GM21723 (cell line): Measurements from ENCODE around the gene CBY1.

Source experiments
- ATAC-seq: cut with Tn5 transposase; IDR thresholded peaks from one replicate; pipeline ENCODE4 v1.9.1; 2021; ENCODE audit warnings: mild to moderate bottlenecking, moderate library complexity; ENCODE audit not compliant: unreplicated experiment

Gene CBY1

DNA sequence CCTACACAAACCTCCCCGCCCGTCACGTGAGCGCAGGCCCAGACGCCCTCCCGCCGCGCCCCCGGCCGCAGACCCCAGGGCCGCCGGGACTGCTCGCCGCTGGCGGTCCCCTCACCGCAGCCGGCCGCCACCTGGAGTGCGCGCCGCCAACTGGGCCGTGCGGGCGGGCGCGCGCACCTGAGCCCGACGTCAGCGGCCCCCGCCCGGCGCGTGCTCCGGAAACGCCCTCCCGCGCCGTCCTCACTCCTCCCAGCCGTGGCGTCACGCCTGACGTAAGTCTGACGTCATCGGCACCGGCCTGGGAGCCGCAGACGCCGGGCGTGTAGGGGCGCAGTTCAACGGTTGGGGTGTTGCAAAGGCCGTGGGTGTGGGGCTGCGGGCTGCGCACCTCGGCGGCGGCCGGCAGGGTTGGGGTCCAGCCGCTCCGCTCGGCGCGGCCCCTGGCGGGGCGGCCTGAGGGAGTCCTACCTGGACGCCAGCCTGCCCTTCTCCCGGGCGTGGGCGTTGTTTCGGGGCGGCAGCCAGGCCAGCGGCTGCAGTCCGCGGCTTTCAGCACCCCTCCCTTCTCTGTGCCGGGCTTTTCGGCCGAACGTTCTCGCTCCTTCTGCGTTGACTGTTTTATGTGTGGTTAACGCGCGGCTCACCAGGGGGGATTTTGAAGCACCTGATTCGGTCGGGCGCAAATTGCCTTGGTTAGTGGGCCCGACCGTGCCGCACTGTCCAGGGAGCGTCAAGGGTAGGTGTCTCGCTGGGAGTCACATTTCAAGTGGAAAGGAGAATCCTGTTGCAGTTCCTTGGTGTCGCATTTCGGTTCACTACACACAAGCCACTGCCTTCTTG, 44.6 kb downstream of the CBY1 start, which contains the start of gene JOSD1:
Gene JOSD1 (minus strand): TSS at position 155 of the 840 bp plus-strand sequence. CDS start 956 bp downstream, outside the sequence.
- ATAC-seq, result peak; percentile 35

DNA sequence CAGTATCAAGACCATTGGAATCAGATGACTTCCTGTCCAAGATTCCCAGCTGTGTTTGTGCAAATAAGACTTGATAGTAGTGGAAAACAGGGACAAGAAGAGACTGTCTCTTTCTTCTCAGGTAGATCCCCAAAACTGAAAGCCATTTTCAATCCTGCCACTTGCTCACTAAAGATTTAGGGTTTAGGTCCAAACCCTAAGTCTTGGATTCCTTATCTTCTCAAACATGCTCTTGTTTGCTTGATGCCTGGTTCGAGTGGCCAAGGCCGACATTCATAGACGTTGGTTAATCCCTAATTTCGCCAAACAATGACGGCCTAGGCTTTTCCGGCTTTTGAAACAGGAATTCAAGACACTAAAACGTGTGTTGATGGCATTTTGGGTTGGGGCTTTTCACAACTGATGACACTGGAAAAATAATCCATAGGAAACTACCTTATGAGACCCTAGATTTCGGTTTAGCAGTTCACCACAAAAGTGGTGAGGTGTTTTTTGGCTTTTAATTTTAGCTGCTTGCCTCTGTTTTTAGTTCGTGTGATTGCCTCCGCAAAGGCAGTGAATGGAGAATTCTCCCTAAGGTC, 48.3 kb downstream of the CBY1 start:
- ATAC-seq, result no peak

DNA sequence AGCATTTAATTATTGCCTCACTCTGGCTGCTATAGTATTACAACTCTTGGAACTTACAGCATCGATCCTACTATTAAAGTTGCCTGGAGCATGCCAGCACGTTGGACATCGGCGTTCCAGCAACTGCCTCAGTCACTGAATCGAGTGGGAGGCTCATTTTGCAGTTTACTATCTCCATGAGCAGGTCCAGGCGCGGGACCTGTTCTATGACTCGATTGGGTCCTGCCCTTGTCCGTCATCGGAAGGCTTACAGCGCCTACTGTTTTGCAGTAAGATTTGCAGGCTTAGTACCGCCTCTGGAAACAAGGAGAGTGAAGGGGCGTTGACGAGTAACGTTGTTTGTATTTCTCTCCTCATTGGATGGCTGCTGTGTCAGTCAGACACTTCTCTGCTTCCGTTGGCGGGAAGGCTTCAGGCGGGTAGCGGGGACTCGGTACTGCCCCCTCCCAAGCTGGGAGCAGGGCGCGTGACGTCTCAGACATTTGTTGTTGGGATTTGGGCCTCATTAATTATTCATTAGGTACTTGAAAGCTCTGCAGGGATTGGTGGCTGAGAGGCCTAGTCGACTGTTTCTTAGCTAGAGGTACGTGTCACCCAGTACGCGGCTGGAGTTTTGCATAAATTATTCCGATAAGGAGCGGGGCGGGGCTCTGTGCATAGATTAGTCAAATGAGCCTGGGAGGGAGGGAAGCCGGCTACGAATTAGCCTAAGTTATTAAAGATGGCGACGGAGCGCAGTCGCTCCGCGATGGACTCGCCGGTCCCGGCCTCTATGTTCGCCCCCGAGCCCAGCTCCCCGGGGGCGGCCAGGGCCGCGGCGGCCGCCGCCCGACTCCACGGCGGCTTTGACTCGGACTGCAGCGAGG, 49.0 kb downstream of the CBY1 start, which contains the start of gene GTPBP1:
Gene GTPBP1 (plus strand): TSS at position 710 of the 866 bp plus-strand sequence. CDS start 12 bp downstream, at position 722.
- peak; percentile 75 for ATAC-seq

DNA sequence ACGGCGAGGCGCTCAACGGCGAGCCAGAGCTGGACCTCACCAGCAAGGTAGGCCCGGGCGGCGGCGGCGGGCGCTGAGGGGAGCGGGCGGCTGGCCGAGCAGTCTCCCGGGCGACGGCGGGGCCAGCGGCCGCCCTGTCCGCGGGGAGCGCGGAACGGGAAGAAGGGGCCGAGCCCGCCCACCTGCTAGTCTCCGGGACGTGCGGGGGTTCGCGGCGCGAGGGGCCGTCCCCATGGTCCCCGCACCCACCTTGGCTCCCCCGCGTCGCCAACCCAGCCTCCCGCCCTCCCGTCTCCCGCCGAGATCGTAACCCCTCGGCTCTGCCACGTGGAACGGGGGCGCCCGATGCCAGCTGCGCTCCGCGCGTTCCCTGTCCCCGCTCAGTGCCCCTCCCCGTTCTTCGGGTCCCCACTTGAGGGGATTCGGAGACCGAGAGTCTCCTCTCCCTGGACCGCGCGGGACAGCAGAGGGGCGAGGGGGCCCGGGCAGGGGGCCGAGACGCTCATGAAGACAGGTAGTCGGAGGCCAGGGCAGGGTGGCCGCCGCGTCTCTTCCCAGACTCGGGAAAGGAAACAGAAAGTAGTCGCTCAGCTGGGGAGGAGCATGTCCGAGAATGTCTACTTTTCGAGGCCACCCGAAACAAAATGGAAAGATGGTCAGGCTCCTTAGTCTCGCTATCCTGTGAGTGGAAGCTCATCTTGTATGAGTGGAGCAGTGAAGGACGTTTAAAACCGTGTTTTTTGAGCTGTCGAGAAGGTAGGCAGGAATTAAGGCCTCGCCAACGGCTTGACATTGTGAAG, 49.9 kb downstream of the CBY1 start:
- ATAC-seq, result peak; percentile 0

DNA sequence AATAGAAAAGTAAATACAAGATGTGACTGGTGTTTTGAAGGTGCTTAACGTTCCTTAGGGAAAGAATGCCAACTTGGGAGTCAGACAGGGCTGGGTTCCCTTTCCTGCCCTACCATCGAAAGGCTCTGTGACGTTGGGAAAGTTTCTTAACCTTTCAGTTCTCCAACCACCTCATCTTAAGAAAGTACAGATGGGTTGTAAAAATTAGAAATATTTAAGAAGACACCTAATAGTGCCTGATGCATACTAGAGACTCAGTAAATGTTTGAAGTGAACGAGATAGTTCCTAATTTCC, 50.4 kb downstream of the CBY1 start:
- no peak for ATAC-seq

DNA sequence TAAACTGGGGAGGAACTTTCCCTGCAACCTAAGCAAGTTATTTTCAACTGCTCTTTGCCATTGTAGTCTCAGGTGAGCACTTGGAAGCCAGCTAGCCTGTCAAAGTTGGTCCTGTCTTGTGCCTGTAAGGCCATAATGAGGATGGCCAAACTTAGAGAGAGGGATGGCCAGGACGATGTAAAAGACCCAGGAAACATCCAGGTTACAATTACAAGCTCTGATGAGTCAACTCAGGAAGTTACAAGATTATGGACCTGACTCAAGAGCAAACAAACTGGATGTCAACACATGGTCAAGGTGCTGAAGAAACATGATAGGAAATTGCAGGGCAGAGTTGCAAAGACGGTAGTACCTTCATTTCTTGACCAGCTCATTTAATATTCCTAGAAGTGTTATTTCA, 50.9 kb downstream of the CBY1 start:
- ATAC-seq, result no peak

DNA sequence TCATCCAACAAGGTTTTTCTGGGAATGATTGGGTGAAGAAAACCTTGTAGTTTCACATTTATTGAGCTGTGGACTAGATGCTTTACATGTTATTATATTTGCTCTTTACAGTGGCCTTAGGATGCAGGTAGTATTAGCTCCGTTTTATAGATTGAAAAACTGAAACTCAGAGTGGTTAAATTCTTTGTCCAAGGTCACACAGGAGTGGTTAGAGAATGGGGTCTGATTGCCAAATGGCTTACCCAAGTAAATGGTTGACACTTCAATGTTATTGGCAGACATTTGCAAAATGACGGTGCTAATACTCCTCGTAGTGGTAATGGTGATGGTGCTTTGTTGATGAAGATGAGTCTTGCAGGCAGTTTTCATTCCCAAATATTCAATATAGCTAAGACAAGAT, 51.5 kb downstream of the CBY1 start:
- ATAC-seq, result no peak

DNA sequence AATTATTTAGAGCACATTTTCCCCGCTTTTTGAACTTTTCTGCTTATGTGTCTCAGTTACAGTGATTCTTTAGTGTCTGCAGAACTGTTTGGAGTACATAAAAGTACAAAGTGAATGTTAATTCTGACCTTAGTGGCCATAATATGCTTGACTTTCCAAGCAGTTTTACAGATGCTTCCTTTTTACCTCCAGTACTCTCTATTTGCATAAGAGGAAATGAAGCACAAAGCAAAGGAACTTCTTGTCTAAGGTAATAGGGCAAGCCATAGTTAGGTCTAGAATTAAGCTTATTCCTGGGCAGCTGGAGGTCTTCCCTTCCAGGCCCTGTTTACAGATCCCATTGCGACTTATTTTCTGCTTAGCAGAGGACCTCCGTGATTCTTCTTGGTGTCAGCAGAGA, 52.9 kb downstream of the CBY1 start:
- no peak for ATAC-seq

DNA sequence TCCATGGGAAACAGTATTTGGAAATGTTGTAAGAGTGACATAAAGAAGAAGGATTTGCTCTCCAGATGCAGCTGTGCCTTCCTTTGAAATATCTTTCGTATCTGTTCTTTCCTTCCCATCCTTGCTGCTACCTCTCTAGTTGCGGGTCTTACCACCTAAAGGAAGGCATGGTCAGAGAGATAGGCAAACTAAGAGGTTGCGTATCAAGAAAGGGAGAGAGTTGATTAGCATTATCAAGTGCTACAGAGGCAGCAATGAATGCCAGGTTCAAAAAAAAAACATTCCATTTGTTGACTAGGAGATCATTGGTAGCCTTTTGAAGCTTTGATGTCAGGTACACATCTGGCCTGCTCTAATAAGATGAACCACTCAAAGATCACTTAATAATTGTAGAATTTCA, 53.9 kb downstream of the CBY1 start:
- ATAC-seq, result no peak

DNA sequence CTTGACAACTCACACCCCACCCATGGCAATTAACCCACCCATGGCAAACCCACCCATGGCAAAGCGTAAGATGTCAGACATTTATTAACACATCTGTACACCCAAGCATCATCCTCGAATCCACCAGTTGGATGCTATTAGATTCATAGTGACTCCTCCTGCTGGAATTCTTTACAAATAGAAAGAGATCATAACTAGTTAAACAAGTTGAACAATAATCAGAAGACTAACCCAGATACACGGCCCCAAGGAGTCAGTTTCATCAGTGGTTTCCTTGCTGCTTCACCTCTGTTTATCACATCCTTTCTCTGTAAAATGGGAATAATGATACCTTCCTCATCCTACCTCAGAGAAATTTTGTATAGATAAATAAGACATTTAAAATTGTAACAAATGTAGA, 54.4 kb downstream of the CBY1 start:
- ATAC-seq, result no peak

DNA sequence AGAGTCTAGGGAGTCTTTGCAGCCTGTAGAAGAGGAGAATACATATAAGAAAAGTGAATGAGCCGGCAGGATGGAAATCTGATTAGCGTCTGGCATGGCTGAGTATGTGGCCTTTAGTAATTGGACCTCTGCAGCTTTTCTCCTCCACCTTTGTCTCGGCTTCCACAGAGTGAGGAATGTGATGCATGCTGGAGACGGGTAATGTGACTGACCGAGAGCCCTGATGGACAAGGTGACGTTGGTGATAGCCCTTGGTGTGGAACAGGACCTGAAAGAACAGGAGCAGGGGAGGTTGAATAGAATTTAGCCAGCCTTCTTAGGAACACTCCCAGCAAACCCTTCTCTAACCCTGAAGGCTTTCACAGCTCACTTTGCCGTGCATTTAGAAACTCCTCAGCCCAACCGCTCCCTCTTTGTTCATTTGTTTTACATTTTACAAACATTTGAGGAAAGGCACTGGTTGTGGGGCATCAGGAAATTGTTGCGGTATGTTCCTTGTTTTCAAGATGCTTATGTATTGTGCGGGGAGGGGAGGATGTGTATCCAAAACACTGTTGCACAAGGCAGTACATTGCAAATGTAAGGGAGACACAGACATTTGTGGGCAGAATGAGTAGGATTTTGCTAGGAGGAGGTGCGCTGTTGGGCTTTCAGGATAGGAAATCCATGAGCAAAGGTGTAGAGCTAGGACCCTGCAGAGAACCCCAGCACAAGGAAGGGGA, 56.2 kb downstream of the CBY1 start:
- ATAC-seq, result no peak

DNA sequence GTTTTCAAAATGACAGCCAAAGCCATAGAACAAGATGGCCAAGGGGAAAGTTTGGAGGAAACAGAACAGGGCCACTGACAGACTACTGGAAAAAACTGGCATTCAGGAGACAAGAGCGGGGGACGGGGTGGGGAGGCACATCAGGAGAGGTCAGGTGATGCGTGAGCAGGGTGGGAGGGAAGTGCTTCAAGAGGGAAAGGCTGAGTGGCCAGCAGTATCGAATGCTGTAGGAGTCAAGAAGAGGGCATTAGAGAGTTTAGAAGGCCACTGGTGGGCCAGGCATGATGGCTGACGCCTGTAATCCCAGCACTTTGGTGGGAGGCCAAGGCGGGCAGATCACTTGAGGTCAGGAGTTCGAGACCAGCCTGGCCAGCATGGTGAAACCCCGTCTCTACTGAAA, 57.5 kb downstream of the CBY1 start:
- no peak for ATAC-seq

DNA sequence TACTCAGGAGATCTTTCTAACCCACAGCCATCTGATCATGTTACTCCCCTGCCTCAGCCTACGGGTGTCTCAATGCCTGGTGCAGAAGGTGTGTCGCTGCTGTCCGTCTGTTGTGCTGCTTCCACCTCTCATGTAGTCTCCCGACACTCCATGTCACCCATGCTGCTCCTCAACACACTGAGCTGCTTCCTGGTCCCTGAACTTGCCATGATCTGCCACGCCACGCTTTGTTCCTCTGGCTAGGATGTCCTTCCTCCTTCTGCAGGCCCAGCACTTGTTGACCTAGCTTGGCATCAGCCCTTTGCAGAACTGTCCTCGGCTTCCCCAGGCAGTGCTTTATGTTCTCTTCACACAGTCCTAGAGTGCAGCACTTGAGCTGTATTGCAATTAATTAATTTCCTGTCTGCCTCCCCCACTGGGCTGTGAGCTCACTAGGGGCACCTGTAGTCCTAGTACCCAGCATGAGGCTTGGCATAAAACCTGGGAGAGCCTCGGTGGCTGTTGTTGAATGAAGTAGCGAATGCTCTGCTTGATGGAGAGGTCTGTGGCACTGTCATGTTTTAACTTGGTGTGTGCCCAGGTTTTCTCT, 58.8 kb downstream of the CBY1 start:
- no peak for ATAC-seq

DNA sequence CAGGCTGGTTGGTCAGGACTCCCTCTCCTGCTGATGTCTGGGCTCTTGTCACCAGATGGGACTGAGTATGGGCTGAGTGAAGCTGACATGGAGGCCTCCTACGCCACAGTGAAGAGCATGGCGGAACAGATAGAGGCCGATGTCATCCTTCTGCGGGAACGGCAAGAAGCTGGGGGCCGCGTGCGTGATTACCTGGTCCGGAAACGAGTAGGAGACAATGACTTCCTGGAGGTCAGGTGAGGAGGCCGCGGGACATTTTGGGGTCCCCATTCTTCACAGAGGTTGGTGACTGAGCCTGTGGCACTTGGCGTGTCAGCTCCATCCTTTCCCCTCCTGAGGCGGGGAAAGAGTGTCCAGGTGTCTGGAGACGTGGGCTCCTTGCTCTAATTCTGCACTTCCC, 59.4 kb downstream of the CBY1 start:
- ATAC-seq, result no peak

DNA sequence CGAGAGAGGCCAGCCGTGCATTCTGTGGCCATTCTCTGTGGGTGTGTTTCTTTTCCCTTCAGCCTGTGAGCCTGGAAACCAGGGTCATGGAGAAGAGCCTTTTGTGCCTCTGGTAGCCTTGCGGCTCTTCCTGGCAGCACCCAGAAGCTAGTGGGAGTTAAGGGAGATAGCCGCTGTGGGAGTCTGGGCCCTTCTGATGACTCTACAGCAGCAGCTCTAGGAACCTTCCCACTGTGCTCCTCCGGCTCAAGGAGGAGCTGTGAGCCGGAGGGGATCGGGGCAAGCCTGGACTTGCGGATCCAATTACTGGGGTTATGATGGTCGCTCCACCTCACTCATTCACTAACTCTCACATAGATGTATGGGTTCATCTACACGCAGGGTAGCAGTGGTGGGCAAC, 59.8 kb downstream of the CBY1 start:
- no peak for ATAC-seq

DNA sequence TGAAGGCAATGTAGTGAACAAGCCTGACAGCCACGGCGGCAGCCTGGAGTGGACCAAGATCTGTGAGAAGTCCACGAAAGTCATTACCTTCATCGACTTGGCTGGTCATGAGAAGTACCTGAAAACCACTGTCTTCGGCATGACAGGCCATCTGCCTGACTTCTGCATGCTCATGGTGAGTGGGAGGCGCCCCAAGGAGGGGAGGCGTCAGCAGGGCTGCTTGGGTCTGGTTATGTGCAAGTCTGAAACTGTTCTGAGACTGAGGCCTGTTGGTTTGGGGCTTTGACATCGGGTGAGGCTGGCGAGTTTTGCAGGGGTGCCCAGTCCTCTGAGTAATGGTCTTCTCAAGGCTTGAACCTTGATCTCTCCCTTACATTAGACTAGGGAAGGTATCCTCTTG, 60.4 kb downstream of the CBY1 start:
- no peak for ATAC-seq

DNA sequence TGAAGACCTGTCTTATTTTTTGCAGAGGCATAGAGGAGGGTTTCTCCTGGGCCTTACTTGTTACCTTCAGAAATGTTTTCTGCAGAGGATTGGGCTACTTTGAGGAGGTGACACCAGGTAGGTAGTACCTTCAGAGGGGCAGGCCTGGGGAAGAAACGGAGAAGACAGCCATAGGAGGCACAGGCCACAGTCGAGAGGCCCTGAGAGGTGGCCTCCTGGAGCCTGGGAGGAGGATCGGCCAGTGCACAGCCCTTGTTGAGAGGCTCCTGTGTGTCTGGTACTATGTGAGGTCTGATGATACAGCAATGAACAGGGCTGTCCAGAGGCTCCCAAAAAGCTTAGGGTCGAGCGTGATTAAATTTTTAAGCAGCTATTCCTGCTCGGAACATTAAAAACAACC, 60.8 kb downstream of the CBY1 start:
- no peak for ATAC-seq

DNA sequence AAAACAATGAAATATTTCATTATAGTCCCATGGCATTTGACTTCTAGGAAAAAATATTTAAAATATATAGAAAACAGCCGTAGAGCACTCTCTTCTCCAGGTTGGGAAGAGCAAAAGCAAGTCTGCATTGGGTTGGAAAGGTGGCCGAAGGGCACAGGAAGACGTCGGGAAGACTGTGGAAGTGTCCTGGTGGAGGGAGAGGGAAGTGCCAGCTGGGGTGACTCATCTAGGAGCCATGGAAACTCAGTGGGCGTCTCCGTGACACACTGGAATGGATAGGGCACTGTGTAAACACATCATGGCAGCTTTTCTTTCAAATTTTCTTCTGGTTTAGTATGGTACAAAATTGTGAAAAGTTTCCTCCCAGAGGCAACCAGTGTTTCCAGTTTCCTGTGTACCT, 62.0 kb downstream of the CBY1 start:
- no peak for ATAC-seq

DNA sequence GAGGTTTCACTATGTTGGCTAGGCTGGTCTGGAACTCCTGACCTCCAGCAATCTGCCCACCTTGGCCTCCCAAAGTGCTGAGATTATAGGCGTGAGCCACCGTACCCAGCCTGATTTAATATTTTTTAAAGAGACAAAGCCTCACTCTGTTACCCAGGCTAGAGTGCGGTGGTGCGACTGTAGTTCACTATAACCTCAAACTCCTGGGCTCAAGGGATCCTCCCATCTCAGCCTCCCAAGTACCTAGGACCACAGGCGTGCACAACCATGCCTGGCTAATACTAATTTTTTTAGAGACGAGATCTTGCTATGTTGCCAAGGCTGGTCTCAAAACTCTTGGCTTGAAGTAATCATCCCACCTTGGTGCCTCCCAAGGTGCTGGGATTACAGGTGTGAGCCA, 62.8 kb downstream of the CBY1 start:
- ATAC-seq, result no peak

DNA sequence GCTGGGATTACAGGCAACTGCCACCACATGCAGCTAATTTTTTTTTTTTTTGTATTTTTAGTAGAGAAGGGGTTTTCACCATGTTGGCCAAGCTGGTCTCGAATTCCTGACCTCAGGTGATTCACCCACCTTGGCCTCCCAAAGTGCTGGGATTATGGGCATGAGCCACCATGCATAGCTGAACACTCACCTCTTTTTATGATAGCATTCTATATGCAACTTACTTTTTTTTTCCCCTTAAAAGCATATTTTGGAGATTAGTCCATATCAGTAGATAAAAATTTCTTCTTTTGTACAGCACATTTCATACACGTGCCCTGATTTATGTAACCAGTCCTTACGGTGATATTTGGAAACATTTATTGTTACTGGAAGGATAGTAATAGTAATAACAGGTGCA, 63.9 kb downstream of the CBY1 start:
- ATAC-seq, result no peak
